Medulla oblongata (tissue), 1 donor: Measurements from ENCODE around the gene WDR88.
"Not testable (repeated sequence)": the region's sequence is repeated elsewhere in the genome, so short reads cannot be mapped to it uniquely, and the experiment has no call there.

Experiments used
- DNase-seq: peaks from one replicate; pipeline ENCODE4 v3.0.0-alpha.2; 2015; ENCODE audit errors: extremely low spot score

The WDR88 gene

DNA sequence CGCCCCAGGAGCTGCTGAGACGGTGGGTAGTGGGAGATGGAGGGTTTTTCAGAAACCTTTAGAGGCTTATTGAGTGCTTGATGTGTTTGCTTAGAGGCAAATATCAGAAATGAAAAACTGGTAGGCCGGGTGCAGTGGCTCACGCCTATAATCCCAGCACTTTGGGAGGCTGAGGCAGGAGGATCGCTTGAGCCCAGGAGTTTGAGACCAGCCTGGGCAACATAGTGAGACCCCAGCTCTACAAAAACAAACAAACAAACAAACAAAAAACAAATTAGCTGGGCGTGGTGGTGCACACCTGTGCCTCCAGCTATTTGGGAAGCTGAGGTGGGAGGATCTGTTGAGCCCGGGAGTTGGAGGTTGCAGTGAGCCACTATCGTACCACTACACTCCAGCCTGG lies 5.2 kb upstream of the WDR88 start:
- not testable (repeated sequence) for DNase-seq

GRCh38 chr19:33129901-33130300 lies 2.0 kb upstream of the WDR88 start:
- no peak for DNase-seq

DNA sequence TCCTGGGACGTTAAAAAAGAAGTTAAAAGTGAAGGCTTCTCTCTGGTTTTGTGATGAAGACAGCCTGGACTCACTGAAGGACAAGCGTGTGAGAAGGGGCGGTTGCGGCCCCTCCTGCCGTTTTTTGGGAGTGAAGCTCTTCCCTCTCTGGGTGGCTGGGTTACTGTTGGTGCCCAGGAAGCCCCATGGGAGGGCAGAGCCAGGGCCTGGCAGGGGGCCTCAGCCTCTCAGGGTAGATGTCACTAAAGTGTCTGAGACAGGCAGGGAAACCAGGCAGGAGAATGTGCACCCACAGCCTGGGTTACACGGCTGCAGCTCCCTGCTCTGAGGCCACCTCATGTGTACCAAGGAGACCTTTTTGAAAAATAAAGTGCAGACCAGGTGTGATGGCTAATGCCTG lies 1.5 kb upstream of the WDR88 start:
- DNase-seq: no peak

DNA sequence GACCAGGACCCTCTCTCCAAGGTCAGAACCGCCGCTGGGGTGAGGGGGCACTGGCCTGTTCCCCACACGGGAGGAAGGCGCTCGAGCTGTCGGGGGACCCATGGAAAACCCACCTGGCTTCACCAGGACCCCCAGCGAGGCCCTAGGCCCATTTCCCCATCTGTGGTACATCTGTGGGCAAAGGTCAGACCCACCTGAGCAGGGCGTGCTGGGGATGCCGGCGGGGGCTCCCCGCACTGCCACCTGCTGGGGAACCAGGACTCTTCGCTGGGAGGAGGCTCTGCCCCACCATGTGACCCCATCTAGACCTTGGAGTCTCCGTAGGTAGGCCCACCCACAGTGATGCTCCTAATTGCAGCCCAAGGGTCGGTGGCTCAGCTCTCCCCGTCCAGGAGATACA lies 511 bp downstream of the WDR88 start:
- no peak for DNase-seq

- no peak for DNase-seq
Observed at GRCh38 chr19:33133438-33134031, 1.6 kb downstream of the WDR88 start.

DNA sequence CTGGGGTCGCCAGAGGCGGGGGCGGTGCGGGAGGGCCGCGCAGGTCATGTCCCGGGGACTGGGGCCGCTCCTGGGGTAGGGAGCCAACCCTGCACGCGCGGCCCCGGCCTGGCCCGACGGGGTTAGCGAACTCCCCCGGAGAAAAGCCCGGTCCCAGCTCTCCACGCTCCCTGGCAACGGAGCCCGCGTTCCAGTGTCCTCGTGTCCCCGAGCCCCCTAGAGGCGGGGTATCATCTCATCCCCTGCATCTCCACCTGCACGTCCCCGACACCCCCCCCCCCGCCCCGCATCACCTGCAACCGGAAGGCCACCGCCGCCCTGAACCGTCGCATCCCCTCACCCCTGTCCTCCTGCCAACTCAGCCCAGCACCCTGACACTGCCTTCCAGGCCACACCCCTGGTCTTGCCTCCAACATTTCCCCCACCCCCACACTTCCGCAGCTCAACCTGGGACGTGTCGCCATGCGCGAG lies 2.7 kb downstream of the WDR88 start:
- DNase-seq: no peak

DNA sequence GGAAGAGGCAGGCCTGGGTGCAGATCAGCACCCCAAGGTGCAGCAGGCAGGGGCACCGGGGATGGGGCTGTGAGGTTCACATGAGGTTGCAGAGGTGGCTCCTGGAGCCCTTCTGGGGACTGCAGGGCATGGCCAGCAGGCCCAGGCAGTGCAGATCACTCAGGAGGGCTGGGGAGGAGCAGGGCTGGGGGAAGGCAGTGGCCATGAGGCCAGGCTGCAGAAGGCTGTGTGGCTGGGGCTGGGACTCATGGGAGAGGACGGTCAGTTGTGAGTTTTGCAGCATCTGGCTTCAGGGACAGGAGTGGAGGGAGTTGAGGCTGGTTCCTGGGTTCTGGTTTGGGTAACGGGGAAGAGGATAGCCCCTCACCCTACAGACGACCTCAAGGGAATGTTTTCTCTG lies 7.3 kb downstream of the WDR88 start:
- no peak for DNase-seq

- peak; percentile 73 for DNase-seq
Observed at GRCh38 chr19:33143897-33144405, 12.0 kb downstream of the WDR88 start.

GRCh38 chr19:33146209-33146608 lies 14.3 kb downstream of the WDR88 start:
- DNase-seq: no peak

- no peak for DNase-seq
Observed at GRCh38 chr19:33147538-33147937, 15.6 kb downstream of the WDR88 start.

DNA sequence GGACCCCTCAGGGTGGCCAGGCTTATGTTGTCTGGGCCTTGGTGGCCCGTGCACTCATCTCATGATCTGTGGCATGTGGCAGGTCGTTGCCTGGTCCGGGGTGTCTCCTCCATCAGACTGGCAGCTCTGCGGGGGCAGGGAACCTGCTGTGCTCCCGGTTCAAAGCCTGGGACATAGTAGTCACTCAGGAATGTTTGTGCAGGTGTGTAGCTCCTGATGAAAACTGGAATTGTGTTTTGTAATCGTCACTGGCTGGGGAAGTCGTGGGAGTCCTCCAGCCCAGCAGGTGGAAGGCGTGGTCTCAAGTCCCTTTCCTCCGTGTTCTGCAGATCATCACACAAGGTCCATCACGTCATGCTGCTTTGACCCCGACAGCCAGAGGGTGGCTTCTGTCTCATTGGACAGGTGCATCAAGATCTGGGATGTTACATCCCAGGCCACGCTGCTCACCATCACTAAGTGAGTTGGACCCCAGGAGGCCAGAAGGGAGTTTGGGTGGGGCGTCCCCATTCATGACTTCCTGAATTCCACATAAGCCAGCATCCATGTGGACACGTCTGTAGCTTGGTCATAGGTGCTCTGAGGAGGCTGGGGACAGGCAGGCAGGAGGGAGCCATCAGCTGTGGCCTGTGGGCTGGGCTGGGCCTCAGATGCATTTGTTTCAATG lies 19.1 kb downstream of the WDR88 start:
- DNase-seq: no peak

DNA sequence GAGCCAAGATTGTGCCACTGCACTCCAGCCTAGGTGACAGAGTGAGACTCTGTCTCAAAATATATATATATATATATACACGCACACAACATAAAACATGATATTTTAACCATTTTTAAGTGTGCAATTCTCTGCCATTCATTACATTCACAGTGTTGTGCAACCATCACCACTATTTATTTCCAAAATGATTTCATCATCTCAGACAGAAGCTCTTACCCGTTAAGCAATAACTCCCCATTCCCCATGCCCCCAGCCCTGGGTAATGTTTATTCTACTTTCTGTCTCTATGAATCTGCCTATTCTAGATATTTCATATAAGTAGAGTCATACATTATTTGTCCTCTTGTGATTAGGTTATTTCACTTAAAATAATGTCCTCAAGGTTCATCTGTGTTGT lies 20.3 kb downstream of the WDR88 start:
- no peak for DNase-seq

- not testable (repeated sequence) for DNase-seq
Observed at GRCh38 chr19:33152625-33153024, 20.7 kb downstream of the WDR88 start.

DNA sequence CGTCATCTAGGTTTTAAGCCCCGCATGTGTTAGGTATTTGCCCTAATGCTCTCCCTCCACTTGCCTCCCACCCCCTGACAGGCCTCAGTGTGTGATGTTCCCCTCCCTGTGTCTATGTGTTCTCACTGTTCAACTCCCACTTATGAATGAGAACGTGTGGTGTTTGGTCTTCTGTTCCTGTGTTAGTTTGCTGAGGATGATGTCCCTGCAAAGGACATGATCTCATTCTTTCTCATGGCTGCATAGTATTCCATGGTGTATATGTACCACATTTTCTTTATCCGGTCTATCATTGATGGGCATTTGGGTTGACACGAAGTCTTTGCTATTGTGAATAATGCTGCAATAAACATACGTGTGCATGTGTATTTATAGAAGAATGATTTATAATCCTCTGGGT lies 22.4 kb downstream of the WDR88 start:
- not testable (repeated sequence) for DNase-seq

DNA sequence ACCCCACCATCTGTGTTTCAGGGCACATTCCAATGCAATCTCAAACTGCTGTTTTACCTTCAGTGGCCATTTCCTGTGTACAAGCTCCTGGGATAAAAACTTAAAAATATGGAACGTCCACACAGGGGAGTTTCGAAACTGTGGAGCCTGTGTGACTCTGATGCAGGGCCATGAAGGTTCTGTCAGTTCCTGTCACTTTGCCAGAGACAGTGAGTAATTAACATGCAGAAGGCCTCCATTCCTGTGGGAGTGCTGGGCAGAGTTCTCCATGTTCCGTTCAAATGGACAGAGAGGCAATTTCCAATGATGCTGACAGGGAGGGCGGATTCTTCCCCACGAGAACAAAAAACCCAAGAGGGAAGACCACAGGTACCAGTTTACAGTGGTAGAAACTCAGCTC lies 24.4 kb downstream of the WDR88 start:
- no peak for DNase-seq

GRCh38 chr19:33157906-33158305 lies 26.0 kb downstream of the WDR88 start:
- no peak for DNase-seq

GRCh38 chr19:33158365-33158764 lies 26.5 kb downstream of the WDR88 start:
- DNase-seq: no peak

- no peak for DNase-seq
Observed at GRCh38 chr19:33159149-33159548, 27.2 kb downstream of the WDR88 start.

DNA sequence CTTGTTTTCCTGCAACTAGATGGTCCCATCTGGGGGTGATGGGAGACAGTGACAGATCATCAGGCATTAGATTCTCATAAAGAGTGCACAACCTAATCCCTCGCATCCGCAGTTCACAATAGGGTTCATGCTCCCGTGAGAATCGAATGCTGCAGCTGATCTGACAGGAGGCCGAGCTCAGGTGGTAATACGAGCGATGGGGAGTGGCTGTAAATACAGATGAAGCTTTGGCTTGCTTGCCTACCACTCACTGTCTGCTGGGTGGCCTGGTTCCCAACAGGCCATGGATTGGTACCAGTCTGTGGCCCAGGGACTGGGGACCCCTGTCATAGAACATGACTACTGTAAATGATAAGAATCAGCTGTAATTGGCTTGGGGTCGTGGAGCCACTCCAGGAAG lies 28.0 kb downstream of the WDR88 start:
- DNase-seq: no peak

DNA sequence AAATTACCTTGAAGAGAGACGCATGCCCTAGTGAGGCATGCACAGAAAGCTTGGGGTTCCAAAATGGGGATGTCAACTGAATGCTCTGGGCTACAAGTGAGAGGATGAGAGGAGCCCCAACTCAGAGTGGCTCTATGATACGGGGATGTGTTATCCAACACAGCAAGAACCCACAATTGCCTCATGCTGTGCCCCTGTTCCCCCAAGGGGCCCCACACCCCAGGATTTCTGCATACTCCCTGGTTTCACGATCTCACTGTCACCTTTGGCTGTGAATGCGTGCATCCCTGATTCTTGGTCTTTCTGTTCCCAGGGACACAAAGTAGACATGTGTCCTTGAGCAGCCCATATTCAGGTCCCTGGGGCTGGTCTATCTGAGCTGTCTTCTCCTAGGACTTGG lies 29.3 kb downstream of the WDR88 start:
- no peak for DNase-seq

DNA sequence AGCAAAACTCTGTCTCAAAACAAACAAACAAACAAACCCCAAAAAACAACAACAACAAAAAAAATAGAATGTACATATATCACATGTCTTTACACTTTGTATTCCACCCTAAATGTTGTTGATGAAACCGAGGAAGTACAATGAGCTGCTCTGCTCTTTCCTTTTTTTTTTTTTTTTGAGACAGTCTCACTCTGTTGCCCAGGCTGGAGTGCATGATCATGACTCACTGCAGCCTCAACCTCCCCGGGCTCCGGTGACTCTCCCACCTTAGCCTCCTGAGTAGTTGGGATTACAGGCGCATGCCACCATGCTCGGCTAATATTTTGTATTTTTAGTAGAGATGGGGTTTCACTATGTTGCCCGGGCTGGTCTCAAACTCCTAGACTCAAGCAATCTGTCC lies 31.6 kb downstream of the WDR88 start:
- DNase-seq: no peak

DNA sequence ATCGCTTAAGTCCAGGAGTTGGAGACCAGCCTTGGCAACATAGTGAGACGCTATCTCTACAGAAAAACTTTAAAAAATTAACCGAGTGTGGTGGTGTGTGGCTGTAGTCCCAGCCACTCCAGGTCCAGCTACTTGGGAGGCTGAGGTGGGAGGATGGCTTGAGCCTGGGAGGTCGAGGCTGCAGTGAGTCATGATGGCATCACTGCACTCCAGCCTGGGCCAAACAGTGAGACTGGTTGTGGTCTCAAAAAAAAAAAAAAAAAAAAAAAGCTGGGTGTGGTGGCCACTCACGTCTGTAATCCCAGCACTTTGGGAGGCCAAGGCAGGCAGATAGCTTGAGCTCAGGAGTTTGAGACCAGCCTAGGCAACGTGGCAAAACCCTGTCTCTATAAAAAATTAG lies 34.1 kb downstream of the WDR88 start:
- not testable (repeated sequence) for DNase-seq

GRCh38 chr19:33167438-33167837 lies 35.5 kb downstream of the WDR88 start:
- DNase-seq: no peak

DNA sequence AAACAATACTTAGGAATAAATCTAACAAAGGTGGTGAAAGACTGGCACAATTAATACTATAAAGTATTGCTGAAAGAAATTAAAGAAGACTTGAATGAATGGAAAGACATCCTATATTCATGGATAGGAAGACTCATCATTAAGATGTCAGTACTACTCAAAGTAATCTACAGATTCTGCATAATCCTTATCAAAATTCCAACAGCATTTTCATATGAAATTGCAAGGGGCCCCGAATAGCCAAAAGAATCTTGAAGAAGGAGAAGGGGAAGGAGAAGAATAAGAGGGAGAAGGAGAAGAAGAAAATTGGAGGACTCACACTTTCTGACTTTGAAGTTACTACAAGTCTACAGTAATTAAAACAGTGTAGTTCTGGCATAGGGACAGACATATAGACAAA lies 36.6 kb downstream of the WDR88 start:
- DNase-seq: no peak
